Activated naive CD4-positive, alpha-beta T cell treated with anti-CD3 and anti-CD28 coated beads, Interleukin-2, amount 10 ng/mL, durations not matched to agents 7 days and 5 days (primary cell): ENCODE results near the gene PIN4.
"Not testable (repeated sequence)": the region's sequence is repeated elsewhere in the genome, so short reads cannot be mapped to it uniquely, and the experiment has no call there.

Source experiments
- CTCF ChIA-PET: fragments of 350-600 bp; sonication (Branson Sonifier 250); formaldehyde crosslinking; loops from one replicate; lab custom pipeline; 2021; ENCODE audit warnings: antibody characterized with exemption; lab: Charles Lee
- DNase-seq: peaks from one replicate; pipeline ENCODE4 v3.0.0-alpha.2; 2020
- H3K27ac Mint-ChIP-seq: one replicate; pipeline ENCODE4 v1.8.0; 2021; ENCODE audit warnings: mild to moderate bottlenecking, moderate library complexity, mixed read lengths
- H3K27me3 Mint-ChIP-seq: one replicate; pipeline ENCODE4 v1.8.0; 2021; ENCODE audit warnings: mild to moderate bottlenecking, mixed read lengths
- H3K36me3 Mint-ChIP-seq: one replicate; pipeline ENCODE4 v1.8.0; 2021; ENCODE audit warnings: mixed read lengths
- H3K4me1 Mint-ChIP-seq: one replicate; pipeline ENCODE4 v1.8.0; 2021; ENCODE audit warnings: mixed read lengths
- H3K4me3 Mint-ChIP-seq: one replicate; pipeline ENCODE4 v1.8.0; 2021; ENCODE audit warnings: mild to moderate bottlenecking, moderate library complexity, mixed read lengths
- H3K9me3 Mint-ChIP-seq: one replicate; pipeline ENCODE4 v1.8.0; 2021; ENCODE audit warnings: mixed read lengths

The PIN4 gene

GRCh38 chrX:72165551-72165950 lies 16.0 kb upstream of the PIN4 start:
- H3K9me3 Mint-ChIP-seq, result no peaks in the 10 kb centered on the region
- H3K36me3 Mint-ChIP-seq, result no peaks in the 10 kb centered on the region
- H3K4me1 Mint-ChIP-seq, result peaks cover 10% of the 10 kb centered on the region
- no peak overlapping the region for H3K4me3 Mint-ChIP-seq
- no peak overlapping the region for H3K27ac Mint-ChIP-seq
- DNase-seq, result no peak
- CTCF ChIA-PET, result no interaction called here
- H3K27me3 Mint-ChIP-seq, result peaks cover 6% of the 10 kb centered on the region

GRCh38 chrX:72169008-72169728 lies 12.4 kb upstream of the PIN4 start:
- Mint-ChIP-seq H3K9me3 (no peaks in the 10 kb centered on the region), H3K36me3 (no peaks in the 10 kb centered on the region), H3K4me3 (peak overlapping the region; percentile 60), H3K27me3 (peaks cover 4% of the 10 kb centered on the region), H3K27ac (peak overlapping the region; percentile 86), H3K4me1 (peaks cover 10% of the 10 kb centered on the region)
- CTCF ChIA-PET, result no interaction called here
- peak; percentile 54 for DNase-seq

- CTCF ChIA-PET, H3K36me3 Mint-ChIP-seq, H3K27me3 Mint-ChIP-seq, H3K9me3 Mint-ChIP-seq, H3K27ac Mint-ChIP-seq, H3K4me3 Mint-ChIP-seq, DNase-seq: not testable (repeated sequence)
- peaks cover 11% of the 10 kb centered on the region for H3K4me1 Mint-ChIP-seq
Measured at GRCh38 chrX:72176289-72176688, 5.3 kb upstream of the PIN4 start.

GRCh38 chrX:72176981-72177380 lies 4.6 kb upstream of the PIN4 start:
- peak overlapping the region; percentile 49 for H3K27ac Mint-ChIP-seq
- no peaks in the 10 kb centered on the region for H3K36me3 Mint-ChIP-seq
- H3K4me3 Mint-ChIP-seq, result no peak overlapping the region
- DNase-seq, result no peak
- peaks cover 4% of the 10 kb centered on the region for H3K27me3 Mint-ChIP-seq
- CTCF ChIA-PET, result interaction anchor here (0.5 kb wide), 1 partner anchor 142 kb away, joined by 3 read pairs; no protein-coding TSS in a partner anchor
- H3K9me3 Mint-ChIP-seq, result no peaks in the 10 kb centered on the region
- H3K4me1 Mint-ChIP-seq, result peaks cover 11% of the 10 kb centered on the region

GRCh38 chrX:72180539-72180938 lies 1.0 kb upstream of the PIN4 start:
- Mint-ChIP-seq H3K4me3 (no peak overlapping the region), H3K4me1 (peaks cover 15% of the 10 kb centered on the region), H3K27me3 (no peaks in the 10 kb centered on the region), H3K36me3 (peaks cover 3% of the 10 kb centered on the region), H3K9me3 (no peaks in the 10 kb centered on the region), H3K27ac (no peak overlapping the region)
- no peak for DNase-seq
- CTCF ChIA-PET, result interaction anchor here (1.2 kb wide), 1 partner anchor 159 kb away, joined by 3 read pairs; no protein-coding TSS in a partner anchor

- no peaks in the 10 kb centered on the region for H3K9me3 Mint-ChIP-seq
- peaks cover 15% of the 10 kb centered on the region for H3K4me1 Mint-ChIP-seq
- H3K4me3 Mint-ChIP-seq, result no peak overlapping the region
- no peak overlapping the region for H3K27ac Mint-ChIP-seq
- H3K36me3 Mint-ChIP-seq, result peaks cover 7% of the 10 kb centered on the region
- CTCF ChIA-PET, result no interaction called here
- H3K27me3 Mint-ChIP-seq, result no peaks in the 10 kb centered on the region
- DNase-seq, result no peak
Measured at GRCh38 chrX:72182924-72183323, 1.4 kb downstream of the PIN4 start.

GRCh38 chrX:72201836-72202536 lies 20.4 kb downstream of the PIN4 start:
- Mint-ChIP-seq H3K27ac (no peak overlapping the region), H3K9me3 (no peaks in the 10 kb centered on the region), H3K36me3 (peaks cover 16% of the 10 kb centered on the region), H3K27me3 (no peaks in the 10 kb centered on the region), H3K4me3 (no peak overlapping the region), H3K4me1 (no peaks in the 10 kb centered on the region)
- no peak for DNase-seq
- CTCF ChIA-PET, result no interaction called here

GRCh38 chrX:72202792-72203401 lies 21.3 kb downstream of the PIN4 start:
- CTCF ChIA-PET, result no interaction called here
- no peak overlapping the region for H3K27ac Mint-ChIP-seq
- H3K36me3 Mint-ChIP-seq, result peaks cover 22% of the 10 kb centered on the region

GRCh38 chrX:72203421-72203820 lies 21.9 kb downstream of the PIN4 start:
- no peak overlapping the region for H3K4me3 Mint-ChIP-seq
- H3K9me3 Mint-ChIP-seq, result no peaks in the 10 kb centered on the region
- no peak overlapping the region for H3K27ac Mint-ChIP-seq
- DNase-seq, result no peak
- H3K36me3 Mint-ChIP-seq, result peaks cover 26% of the 10 kb centered on the region
- H3K4me1 Mint-ChIP-seq, result no peaks in the 10 kb centered on the region
- CTCF ChIA-PET, result no interaction called here
- H3K27me3 Mint-ChIP-seq, result no peaks in the 10 kb centered on the region

More at GRCh38 chrX:72202792-72203401, 21.3 kb downstream of the PIN4 start:
- no peaks in the 10 kb centered on the region for H3K9me3 Mint-ChIP-seq
- H3K4me3 Mint-ChIP-seq, result no peak overlapping the region
- no peak for DNase-seq
- no peaks in the 10 kb centered on the region for H3K27me3 Mint-ChIP-seq
- H3K4me1 Mint-ChIP-seq, result no peaks in the 10 kb centered on the region

- CTCF ChIA-PET, result no interaction called here
- peaks cover 39% of the 10 kb centered on the region for H3K36me3 Mint-ChIP-seq
- no peak overlapping the region for H3K4me3 Mint-ChIP-seq
- no peaks in the 10 kb centered on the region for H3K4me1 Mint-ChIP-seq
- no peaks in the 10 kb centered on the region for H3K9me3 Mint-ChIP-seq
- H3K27ac Mint-ChIP-seq, result no peak overlapping the region
- DNase-seq, result no peak
- no peaks in the 10 kb centered on the region for H3K27me3 Mint-ChIP-seq
Measured at GRCh38 chrX:72205706-72206105, 24.1 kb downstream of the PIN4 start.

GRCh38 chrX:72207366-72207765 lies 25.8 kb downstream of the PIN4 start:
- Mint-ChIP-seq H3K27ac (no peak overlapping the region), H3K4me1 (no peaks in the 10 kb centered on the region), H3K9me3 (no peaks in the 10 kb centered on the region), H3K36me3 (peaks cover 41% of the 10 kb centered on the region), H3K27me3 (no peaks in the 10 kb centered on the region), H3K4me3 (no peak overlapping the region)
- no peak for DNase-seq
- CTCF ChIA-PET, result no interaction called here

- H3K4me1 Mint-ChIP-seq, result no peaks in the 10 kb centered on the region
- H3K27ac Mint-ChIP-seq, result no peak overlapping the region
- no peak overlapping the region for H3K4me3 Mint-ChIP-seq
- no peaks in the 10 kb centered on the region for H3K9me3 Mint-ChIP-seq
- H3K36me3 Mint-ChIP-seq, result peaks cover 42% of the 10 kb centered on the region
- no peaks in the 10 kb centered on the region for H3K27me3 Mint-ChIP-seq
- CTCF ChIA-PET, result no interaction called here
- no peak for DNase-seq
Measured at GRCh38 chrX:72208126-72208800, 26.7 kb downstream of the PIN4 start.

- Mint-ChIP-seq H3K4me3 (no peak overlapping the region), H3K4me1 (no peaks in the 10 kb centered on the region), H3K27me3 (no peaks in the 10 kb centered on the region), H3K9me3 (no peaks in the 10 kb centered on the region), H3K27ac (no peak overlapping the region), H3K36me3 (peaks cover 8% of the 10 kb centered on the region)
- CTCF ChIA-PET, result no interaction called here
- no peak for DNase-seq
Measured at GRCh38 chrX:72216973-72217372, 35.4 kb downstream of the PIN4 start.

- H3K36me3 Mint-ChIP-seq, H3K27ac Mint-ChIP-seq, H3K4me3 Mint-ChIP-seq, H3K9me3 Mint-ChIP-seq, H3K4me1 Mint-ChIP-seq, CTCF ChIA-PET, H3K27me3 Mint-ChIP-seq, DNase-seq: not testable (repeated sequence)
Measured at GRCh38 chrX:72220375-72220774, 38.8 kb downstream of the PIN4 start.
